Measurements from ENCODE around the gene CYP4F22. TPM values are rescaled to one million over a fixed set of nuclear protein-coding genes. Genes with fewer than 3 reads are reported as not detected.

The CYP4F22 gene
- total RNA-seq, 6 donors from 2014 or later, result 0.11 to 3.1 (median 0.20) TPM; not detected in 1

DNA sequence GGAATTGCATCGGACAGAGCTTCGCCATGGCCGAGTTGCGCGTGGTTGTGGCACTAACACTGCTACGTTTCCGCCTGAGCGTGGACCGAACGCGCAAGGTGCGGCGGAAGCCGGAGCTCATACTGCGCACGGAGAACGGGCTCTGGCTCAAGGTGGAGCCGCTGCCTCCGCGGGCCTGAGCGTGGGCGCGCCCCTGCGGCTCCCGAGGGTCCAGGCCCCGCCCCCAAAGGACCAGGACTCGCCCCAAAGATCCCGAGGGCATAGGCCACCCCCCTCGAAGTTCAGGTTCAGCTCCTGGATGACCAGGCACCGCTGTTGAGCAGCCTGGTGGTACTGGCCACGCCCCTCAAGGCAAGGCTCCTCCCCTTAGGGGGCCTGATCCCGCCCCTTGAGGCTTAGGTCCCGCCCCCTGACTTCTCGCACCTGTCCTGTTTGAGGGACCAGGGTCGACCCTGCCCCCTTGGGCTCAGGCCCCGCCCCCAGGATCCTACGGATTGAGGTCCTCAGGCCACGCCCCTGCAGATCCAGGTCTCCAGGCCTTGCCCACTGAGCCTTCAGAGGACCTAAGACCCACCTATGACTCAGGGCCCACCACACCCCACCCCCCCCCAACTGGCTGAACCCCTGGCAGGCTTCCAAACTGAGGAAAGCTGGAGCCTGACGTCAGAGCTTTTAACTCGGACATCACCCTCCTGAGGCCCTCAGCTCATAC lies 43.1 kb downstream of the CYP4F22 start:
- Histone ChIP-seq H3K4me1 (peaks cover 17 to 27% (median 23%) of the 10 kb centered on the region in 4 donors), H3K4me3 (peak overlapping the region in 3 of 4 donors; percentile 27 to 46 (median 46)), H3K27ac (peak overlapping the region in 1 of 4 donors; percentile 35), H3K36me3 (no peaks in the 10 kb centered on the region), H3K27me3 (peaks cover 0 to 6% (median 2%) of the 10 kb centered on the region in 4 donors), H3K9me3 (no peaks in the 10 kb centered on the region)
- TF ChIP-seq POLR2A (IDR thresholded peaks at IDR 0.05), result peak in 1 of 4 donors; percentile 26
- TF ChIP-seq, protein P1, sequence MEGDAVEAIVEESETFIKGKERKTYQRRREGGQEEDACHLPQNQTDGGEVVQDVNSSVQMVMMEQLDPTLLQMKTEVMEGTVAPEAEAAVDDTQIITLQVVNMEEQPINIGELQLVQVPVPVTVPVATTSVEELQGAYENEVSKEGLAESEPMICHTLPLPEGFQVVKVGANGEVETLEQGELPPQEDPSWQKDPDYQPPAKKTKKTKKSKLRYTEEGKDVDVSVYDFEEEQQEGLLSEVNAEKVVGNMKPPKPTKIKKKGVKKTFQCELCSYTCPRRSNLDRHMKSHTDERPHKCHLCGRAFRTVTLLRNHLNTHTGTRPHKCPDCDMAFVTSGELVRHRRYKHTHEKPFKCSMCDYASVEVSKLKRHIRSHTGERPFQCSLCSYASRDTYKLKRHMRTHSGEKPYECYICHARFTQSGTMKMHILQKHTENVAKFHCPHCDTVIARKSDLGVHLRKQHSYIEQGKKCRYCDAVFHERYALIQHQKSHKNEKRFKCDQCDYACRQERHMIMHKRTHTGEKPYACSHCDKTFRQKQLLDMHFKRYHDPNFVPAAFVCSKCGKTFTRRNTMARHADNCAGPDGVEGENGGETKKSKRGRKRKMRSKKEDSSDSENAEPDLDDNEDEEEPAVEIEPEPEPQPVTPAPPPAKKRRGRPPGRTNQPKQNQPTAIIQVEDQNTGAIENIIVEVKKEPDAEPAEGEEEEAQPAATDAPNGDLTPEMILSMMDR (IDR thresholded peaks at IDR 0.05), result no peak
- DNase-seq (peak; percentile 31 to 84), ATAC-seq (ENCODE audit: low FRiP score in 2 of 2) (peak; percentile 24 to 44)
- 4 to 6% methylated on average over 8 to 22 of the region's 40 CpGs for WGBS, 2 donors

- no peak overlapping the region for H3K4me3 ChIP-seq
- WGBS, 2 donors, result 70% methylated on average over 15 to 17 of the region's 17 CpGs
- TF ChIP-seq POLR2AphosphoS5 (IDR thresholded peaks at IDR 0.05) (no peak), POLR2A (IDR thresholded peaks at IDR 0.05) (no peak), EP300 (IDR thresholded peaks at IDR 0.05) (no peak)
- TF ChIP-seq, protein P1 (IDR thresholded peaks at IDR 0.05), result no peak
- H3K36me3 ChIP-seq, result no peaks in the 10 kb centered on the region
- H3K27me3 ChIP-seq, result peaks cover 0 to 6% (median 2%) of the 10 kb centered on the region in 4 donors
- H3K27ac ChIP-seq, result no peak overlapping the region
- DNase-seq, result no peak
- H3K9me3 ChIP-seq, result no peaks in the 10 kb centered on the region
- ATAC-seq (ENCODE audit: low FRiP score in 2 of 2), result no peak
- H3K4me1 ChIP-seq, result peaks cover 17 to 31% (median 24%) of the 10 kb centered on the region in 4 donors
Observed at GRCh38 chr19:15555021-15555420, 46.7 kb downstream of the CYP4F22 start.

GRCh38 chr19:15555759-15556633 lies 47.7 kb downstream of the CYP4F22 start:
- DNase-seq (peak; percentile 95 to 98), ATAC-seq (ENCODE audit: low FRiP score in 2 of 2) (peak; percentile 95 to 97)
- 1% methylated on average over 32 to 49 of the region's 49 CpGs for WGBS, 2 donors
- peak overlapping the region; percentile 5 to 43 (median 35) for H3K4me3 ChIP-seq
- H3K9me3 ChIP-seq, result no peaks in the 10 kb centered on the region
- peak overlapping the region in 1 of 4 donors; percentile 52 for H3K27ac ChIP-seq
- H3K36me3 ChIP-seq, result no peaks in the 10 kb centered on the region
- TF ChIP-seq POLR2A (IDR thresholded peaks at IDR 0.05) (no peak), POLR2AphosphoS5 (IDR thresholded peaks at IDR 0.05) (peak in 1 of 2 donors; percentile 7), EP300 (IDR thresholded peaks at IDR 0.05) (no peak)
- TF ChIP-seq, protein P1 (IDR thresholded peaks at IDR 0.05), result peak; percentile 55 to 92 (median 86)
- peaks cover 15 to 25% (median 18%) of the 10 kb centered on the region in 4 donors for H3K4me1 ChIP-seq
- H3K27me3 ChIP-seq, result peaks cover 0 to under 1% (median 0%) of the 10 kb centered on the region in 4 donors

DNA sequence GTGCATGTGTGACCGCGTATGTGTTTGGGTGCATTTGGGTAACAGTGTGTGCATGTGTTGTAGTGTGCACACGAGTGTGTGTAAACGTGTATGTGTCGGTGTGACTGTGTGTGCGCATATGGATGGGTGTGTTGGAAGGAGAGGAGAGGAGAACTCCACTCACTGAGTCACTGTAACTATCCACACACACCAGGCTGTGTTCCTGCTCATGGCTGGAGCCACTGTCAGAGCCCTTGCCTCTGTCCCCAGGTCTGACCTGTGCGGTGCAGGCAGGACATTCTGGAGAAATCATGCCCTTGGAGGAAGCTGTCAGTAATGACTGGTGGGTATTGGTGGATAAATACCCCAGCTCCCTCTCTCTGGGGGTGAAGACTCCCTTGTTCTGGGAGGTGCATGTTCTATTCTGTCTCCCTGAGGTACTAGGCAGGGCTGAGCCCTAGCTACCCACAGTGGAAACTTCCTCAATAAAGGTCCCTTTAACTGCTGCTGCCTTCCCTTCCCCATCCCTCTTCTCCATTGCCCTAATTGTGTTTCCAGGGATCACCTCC lies 48.4 kb downstream of the CYP4F22 start:
- 0 to 4% methylated on average over 7 of the region's 7 CpGs for WGBS, 2 donors
- TF ChIP-seq, protein P1 (IDR thresholded peaks at IDR 0.05), result no peak
- TF ChIP-seq EP300 (IDR thresholded peaks at IDR 0.05), result no peak
- TF ChIP-seq POLR2A (IDR thresholded peaks at IDR 0.05), result no peak
- Histone ChIP-seq H3K4me1 (peaks cover 9 to 18% (median 13%) of the 10 kb centered on the region in 4 donors), H3K27me3 (no peaks in the 10 kb centered on the region), H3K27ac (no peak overlapping the region), H3K36me3 (no peaks in the 10 kb centered on the region), H3K9me3 (no peaks in the 10 kb centered on the region), H3K4me3 (peak overlapping the region in 1 of 4 donors; percentile 43)
- ATAC-seq (ENCODE audit: low FRiP score in 2 of 2), result no peak
- no peak for DNase-seq
